ENCODE measurements around the gene MEF2D.

Gene MEF2D

DNA sequence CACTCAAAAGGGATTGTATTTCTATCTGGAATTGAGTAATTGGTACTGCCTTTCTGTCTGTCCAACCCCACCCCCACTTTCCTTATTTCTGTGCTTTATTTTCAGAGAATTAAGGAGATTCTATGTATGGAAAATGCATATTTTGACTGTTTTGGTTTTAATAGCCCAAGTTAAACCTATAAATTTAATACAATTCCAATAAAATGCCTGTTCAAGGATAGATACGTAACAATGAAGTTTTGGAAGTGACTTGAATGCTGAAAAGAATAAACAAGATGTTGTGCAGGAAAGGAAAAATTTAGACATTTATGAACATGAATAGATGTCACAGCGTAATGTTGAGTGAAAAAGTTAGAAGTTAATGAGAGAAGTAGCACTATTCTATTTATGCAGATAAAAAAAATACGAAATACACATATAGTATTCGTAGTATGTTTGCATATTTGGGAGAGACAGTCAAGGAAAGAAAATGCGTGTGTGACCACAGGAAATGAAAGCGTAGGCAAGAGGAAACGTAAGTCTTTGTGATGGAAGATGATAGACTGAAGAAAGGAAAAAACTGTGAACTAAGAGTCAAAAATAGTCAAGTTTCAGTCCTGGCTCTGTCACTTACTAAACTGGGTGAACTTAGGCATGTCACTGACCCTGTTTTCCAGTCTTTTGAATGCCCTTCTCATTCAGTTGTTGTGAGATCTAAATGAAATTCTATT is 62.1 kb downstream of the MEF2D start:
- H3K4me3 ChIP-seq (ENCODE audit: low read depth, low read length) = no peak overlapping the region
- DNase-seq (ENCODE audit: low read depth) = no peak
- TF ChIP-seq, protein P1, sequence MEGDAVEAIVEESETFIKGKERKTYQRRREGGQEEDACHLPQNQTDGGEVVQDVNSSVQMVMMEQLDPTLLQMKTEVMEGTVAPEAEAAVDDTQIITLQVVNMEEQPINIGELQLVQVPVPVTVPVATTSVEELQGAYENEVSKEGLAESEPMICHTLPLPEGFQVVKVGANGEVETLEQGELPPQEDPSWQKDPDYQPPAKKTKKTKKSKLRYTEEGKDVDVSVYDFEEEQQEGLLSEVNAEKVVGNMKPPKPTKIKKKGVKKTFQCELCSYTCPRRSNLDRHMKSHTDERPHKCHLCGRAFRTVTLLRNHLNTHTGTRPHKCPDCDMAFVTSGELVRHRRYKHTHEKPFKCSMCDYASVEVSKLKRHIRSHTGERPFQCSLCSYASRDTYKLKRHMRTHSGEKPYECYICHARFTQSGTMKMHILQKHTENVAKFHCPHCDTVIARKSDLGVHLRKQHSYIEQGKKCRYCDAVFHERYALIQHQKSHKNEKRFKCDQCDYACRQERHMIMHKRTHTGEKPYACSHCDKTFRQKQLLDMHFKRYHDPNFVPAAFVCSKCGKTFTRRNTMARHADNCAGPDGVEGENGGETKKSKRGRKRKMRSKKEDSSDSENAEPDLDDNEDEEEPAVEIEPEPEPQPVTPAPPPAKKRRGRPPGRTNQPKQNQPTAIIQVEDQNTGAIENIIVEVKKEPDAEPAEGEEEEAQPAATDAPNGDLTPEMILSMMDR (conservative IDR thresholded peaks at IDR 0.05; ENCODE audit: low read depth, low read length) = no peak

DNA sequence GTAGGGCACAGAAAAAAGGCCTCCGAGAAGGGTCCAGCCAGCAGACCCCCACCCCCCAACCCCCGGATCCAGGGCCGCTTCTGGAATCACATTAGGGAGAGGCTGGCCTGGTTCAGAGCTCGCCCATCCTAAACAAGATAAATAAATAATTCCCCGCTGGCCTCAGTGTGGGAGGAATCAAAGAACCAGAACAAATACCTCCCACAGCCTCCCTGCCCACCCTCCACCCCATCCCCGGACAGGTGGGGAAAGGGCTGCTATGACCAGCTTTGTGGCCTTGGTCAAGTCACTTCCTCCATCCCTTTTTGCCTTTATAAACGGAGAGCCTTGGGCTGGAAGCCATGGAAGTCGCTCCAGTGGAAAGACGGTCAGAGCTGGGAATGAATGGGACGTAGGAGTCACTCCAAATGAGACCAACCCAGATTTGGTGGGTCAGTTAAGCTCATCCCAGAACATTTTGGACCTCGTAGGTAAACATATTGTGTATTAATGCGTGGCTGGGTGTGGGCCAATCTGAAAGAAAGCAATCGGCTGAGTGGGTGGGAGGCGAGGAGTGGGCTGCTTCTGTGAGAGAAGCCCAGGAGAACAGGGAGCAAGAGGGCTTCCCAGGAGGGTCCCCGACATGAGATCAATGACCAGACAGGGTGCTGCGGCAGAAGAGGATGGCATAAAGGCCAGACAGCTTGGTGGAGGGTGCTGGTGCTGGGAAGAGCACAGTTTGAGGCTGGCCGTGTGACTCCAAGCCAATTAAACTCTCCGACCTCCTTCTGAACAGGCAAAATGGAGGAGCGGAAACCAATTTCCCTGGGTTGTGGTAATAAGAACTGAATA is 63.3 kb downstream of the MEF2D start:
- TF ChIP-seq, protein P1 (conservative IDR thresholded peaks at IDR 0.05; ENCODE audit: low read depth, low read length) = no peak
- no peak for DNase-seq (ENCODE audit: low read depth)
- H3K4me3 ChIP-seq (ENCODE audit: low read depth, low read length) = no peak overlapping the region

DNA sequence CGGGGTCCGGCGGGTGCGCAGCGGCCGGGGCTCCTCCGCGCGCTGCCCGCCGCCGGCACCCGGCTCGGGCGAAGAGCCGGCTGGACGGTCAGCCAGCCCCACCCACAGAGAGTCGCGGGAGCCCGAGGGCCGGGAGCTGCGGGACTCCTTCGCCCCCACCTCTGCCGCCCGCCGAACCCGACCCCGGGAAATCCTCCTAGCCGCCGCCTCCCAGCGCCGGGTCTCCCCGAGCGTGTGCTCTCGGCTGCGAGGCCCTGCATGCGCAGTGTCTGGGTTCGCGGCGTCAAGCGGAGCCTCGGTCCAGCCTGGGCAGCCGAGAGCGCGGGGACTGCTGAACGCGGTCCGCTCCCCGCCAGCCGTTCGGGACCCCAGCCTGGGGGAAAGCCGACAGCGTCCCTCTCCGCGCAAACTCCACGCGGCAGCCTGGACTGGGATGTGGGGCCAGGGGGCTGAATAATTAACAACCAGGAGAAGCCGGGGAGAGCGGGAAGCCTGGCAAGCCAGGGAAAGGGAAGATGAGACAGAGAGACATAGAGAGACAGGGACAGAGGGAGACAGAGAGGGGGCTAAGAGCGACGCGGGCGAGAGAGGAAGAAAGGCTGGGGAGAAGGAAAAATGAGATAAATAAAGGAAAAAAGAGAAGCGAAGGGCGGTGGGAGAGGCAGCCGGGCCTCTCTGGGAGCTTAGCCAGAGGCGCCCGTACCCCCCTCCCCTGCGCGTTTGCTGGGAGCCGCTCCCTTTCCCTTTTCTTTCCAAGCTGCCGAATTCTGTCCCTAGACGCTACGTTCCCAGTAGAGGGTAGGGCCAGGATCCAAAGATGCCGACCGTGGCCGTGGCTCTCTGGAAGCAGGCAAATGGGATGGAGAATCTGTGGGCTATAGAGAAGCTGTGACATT is 64.2 kb downstream of the MEF2D start:
- TF ChIP-seq, protein P1 (conservative IDR thresholded peaks at IDR 0.05; ENCODE audit: low read depth, low read length) = no peak
- no peak for DNase-seq (ENCODE audit: low read depth)
- no peak overlapping the region for H3K4me3 ChIP-seq (ENCODE audit: low read depth, low read length)

DNA sequence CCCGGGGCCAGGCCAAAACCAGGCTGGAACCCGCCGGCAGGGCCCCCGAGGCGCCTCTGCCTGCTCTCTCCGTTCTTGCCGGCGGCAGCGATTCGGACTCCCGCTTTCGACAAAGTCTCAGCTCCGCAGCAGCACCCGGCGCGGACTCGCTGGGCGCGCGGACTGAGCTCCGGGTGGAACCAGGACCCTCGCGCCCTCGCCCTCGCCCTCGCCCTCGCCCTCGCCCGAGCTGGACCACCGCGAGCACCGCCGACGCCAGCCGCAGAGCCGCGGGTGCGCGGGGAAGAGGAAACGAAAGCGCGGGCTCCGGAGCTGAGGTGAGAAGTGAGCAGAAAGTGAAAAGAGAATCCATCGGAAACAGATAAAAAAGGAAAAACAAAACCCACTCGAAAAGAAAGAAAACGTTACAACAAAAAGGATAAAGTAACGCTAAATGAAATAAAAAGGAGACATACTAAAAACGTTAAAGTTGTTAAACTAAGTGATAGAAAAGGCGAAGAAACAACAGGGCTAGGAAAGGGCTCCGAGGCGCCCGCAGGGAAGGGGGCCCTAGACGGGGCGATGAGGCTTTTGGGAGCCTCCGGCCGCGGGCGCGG is 64.9 kb downstream of the MEF2D start:
- DNase-seq (ENCODE audit: low read depth) = no peak
- H3K4me3 ChIP-seq (ENCODE audit: low read depth, low read length) = peak overlapping the region; percentile 20
- TF ChIP-seq, protein P1 (conservative IDR thresholded peaks at IDR 0.05; ENCODE audit: low read depth, low read length) = no peak

DNA sequence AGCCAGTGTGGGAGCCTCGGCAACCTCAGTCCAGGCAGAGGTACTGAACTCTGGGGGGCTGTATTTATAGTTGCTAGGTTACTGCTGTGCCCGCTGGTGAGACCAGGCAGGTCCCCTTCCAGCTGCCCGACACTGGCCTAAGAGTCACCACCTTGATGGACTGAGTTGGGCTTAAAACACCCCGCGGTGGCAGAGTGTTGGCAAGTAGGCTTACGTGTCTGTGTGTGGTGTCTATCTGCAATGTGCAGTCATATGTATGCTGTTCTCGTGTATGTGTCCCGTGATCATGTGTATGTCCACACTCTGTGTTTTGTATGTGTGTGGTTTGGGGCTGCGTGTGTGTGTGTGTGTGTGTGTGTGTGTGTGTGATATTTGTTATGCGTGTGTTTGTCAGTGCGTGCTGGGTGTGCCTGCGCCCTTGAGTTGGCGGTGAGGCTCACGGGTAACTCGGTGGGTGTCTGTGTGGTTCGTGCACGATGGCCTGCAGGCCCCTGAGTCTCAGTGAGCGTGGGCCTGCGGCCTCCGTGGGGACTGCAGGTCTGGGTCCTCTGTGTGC is 65.5 kb downstream of the MEF2D start:
- no peak overlapping the region for H3K4me3 ChIP-seq (ENCODE audit: low read depth, low read length)
- TF ChIP-seq, protein P1 (conservative IDR thresholded peaks at IDR 0.05; ENCODE audit: low read depth, low read length) = no peak
- no peak for DNase-seq (ENCODE audit: low read depth)

DNA sequence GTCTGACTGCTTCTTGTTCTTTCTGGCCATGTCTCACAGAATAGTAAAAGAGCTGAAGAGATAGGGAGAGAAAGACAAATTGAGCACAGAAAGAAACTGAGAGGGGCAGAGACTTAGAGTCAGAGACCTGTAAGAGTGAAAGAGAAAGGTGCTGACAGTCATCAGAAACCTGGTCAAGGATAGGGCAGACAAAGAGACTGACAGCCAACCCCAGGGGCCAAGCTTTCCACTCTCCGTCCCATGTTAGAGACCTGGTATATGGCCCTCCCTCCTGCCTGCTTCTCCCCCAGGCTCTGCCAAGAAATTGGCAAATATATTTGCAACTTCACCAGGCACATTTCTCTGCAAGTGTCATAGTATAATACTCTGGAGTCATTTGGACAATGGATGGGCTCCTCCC is 67.0 kb downstream of the MEF2D start:
- TF ChIP-seq, protein P1 (conservative IDR thresholded peaks at IDR 0.05; ENCODE audit: low read depth, low read length) = no peak
- H3K4me3 ChIP-seq (ENCODE audit: low read depth, low read length) = no peak overlapping the region
- no peak for DNase-seq (ENCODE audit: low read depth)

Data from choroid plexus epithelial cell (primary cell).